Left ventricle myocardium inferior (tissue), 1 donor: Measurements from ENCODE around the gene SAP30L. TPM values are rescaled to one million over a fixed set of nuclear protein-coding genes. Genes with fewer than 3 reads are reported as not detected.
A peak's percentile ranks its signal among the peaks of the same experiment; 100 is the strongest.

Experiments
- DNase-seq: peaks from one replicate; pipeline ENCODE4 v3.0.0-alpha.2; 2020
- H3K27ac ChIP-seq: fragments of 200-600 bp; replicated peaks from 2 replicates; pipeline ENCODE4 v1.8.0; 2021
- H3K27me3 ChIP-seq: fragments of 200-600 bp; 2 replicates; pipeline ENCODE4 v1.8.0; 2021; ENCODE audit warnings: low read depth
- H3K36me3 ChIP-seq: fragments of 200-600 bp; 2 replicates; pipeline ENCODE4 v1.8.0; 2021
- H3K4me1 ChIP-seq: fragments of 200-600 bp; 2 replicates; pipeline ENCODE4 v1.8.0; 2021
- H3K4me3 ChIP-seq: fragments of 200-600 bp; 2 replicates; pipeline ENCODE4 v1.8.0; 2021; ENCODE audit warnings: mild to moderate bottlenecking, moderate library complexity
- H3K9me3 ChIP-seq: fragments of 200-600 bp; replicated peaks from 2 replicates; pipeline ENCODE4 v1.8.0; 2021
- CTCF ChIP-seq: fragments of 200-600 bp; IDR thresholded peaks from 2 replicates; pipeline ENCODE4 v1.8.0; 2021; ENCODE audit warnings: antibody characterized with exemption, mild to moderate bottlenecking, borderline replicate concordance
- intact Hi-C: fragments of 100-400 bp; cut with micrococcal nuclease; formaldehyde crosslinking; loops from one replicate; pipeline ENCODE4 v1.11.0; 2022
- total RNA-seq: library from RNA; stranded (reverse); fragmentation: NEBNext Ultra II Directional; extraction: Animal tissue kit (Norgen Biotek cat#: 25700); gene quantifications from one replicate; pipeline ENCODE4 v1.2.1, GENCODE V29; 2021
- donor health status: DM: no; HTN: yes; CAD: no; lungs with severe emphysema.

The SAP30L gene
- total RNA-seq, 1 donor from 2014 or later = 31.3 TPM

GRCh38 chr5:154464438-154464837, 18.6 kb downstream of the SAP30L start:
- no peak for TF ChIP-seq CTCF
- intact Hi-C loops = no loop called here

GRCh38 chr5:154465169-154465568, 19.4 kb downstream of the SAP30L start:
- intact Hi-C loops = loop anchor here (5.0 kb wide), 1 partner anchor 142 kb away; no protein-coding TSS in a partner anchor
- Histone ChIP-seq H3K9me3 (no peaks in the 10 kb centered on the region), H3K36me3 (no peaks in the 10 kb centered on the region), H3K27ac (no peak overlapping the region), H3K4me1 (peaks cover under 1% of the 10 kb centered on the region), H3K4me3 (no peak overlapping the region), H3K27me3 (peaks cover 27% of the 10 kb centered on the region)
- no peak for TF ChIP-seq CTCF
- no peak for DNase-seq

More at GRCh38 chr5:154464438-154464837, 18.6 kb downstream of the SAP30L start:
- Histone ChIP-seq H3K9me3 (no peaks in the 10 kb centered on the region), H3K27me3 (peaks cover 20% of the 10 kb centered on the region), H3K4me3 (no peak overlapping the region), H3K4me1 (peaks cover 8% of the 10 kb centered on the region), H3K27ac (no peak overlapping the region), H3K36me3 (no peaks in the 10 kb centered on the region)
- DNase-seq = no peak

GRCh38 chr5:154466147-154466546, 20.4 kb downstream of the SAP30L start:
- Histone ChIP-seq H3K4me3 (no peak overlapping the region), H3K9me3 (no peaks in the 10 kb centered on the region), H3K27me3 (peaks cover 35% of the 10 kb centered on the region), H3K36me3 (no peaks in the 10 kb centered on the region), H3K27ac (no peak overlapping the region), H3K4me1 (peaks cover 5% of the 10 kb centered on the region)
- no peak for DNase-seq
- TF ChIP-seq CTCF = no peak
- intact Hi-C loops = loop anchor here (5.0 kb wide), 1 partner anchor 141 kb away; no protein-coding TSS in a partner anchor

GRCh38 chr5:154466671-154467070, 20.9 kb downstream of the SAP30L start:
- Histone ChIP-seq H3K4me1 (peaks cover 10% of the 10 kb centered on the region), H3K36me3 (no peaks in the 10 kb centered on the region), H3K27ac (no peak overlapping the region), H3K4me3 (no peak overlapping the region), H3K9me3 (no peaks in the 10 kb centered on the region), H3K27me3 (peaks cover 41% of the 10 kb centered on the region)
- no peak for TF ChIP-seq CTCF
- intact Hi-C loops = loop anchor here (5.0 kb wide), 1 partner anchor 141 kb away; no protein-coding TSS in a partner anchor
- no peak for DNase-seq

- intact Hi-C loops = loop anchor here (5.0 kb wide), 1 partner anchor 139 kb away; no protein-coding TSS in a partner anchor
- TF ChIP-seq CTCF = peak; percentile 96
- H3K36me3 ChIP-seq = no peaks in the 10 kb centered on the region
- peak; percentile 76 for DNase-seq
- H3K4me1 ChIP-seq = peaks cover 21% of the 10 kb centered on the region
- peaks cover 52% of the 10 kb centered on the region for H3K27me3 ChIP-seq
- no peak overlapping the region for H3K4me3 ChIP-seq
- peak overlapping the region; percentile 35 for H3K27ac ChIP-seq
- no peaks in the 10 kb centered on the region for H3K9me3 ChIP-seq
These were observed 22.0 kb downstream of the SAP30L start for GRCh38 chr5:154467655-154468354.
